GM12872 (cell line): Measurements from ENCODE around the gene WDR35.

ENCODE experiments used
- CTCF ChIP-seq: IDR thresholded peaks from 3 replicates; pipeline ENCODE4 v1.5.1; 2011; ENCODE audit warnings: low read depth, mild to moderate bottlenecking, low read length, moderate library complexity; ENCODE audit not compliant: insufficient read depth

The WDR35 gene

GRCh38 chr2:19885791-19886190 is 104.1 kb downstream of the WDR35 start:
- TF ChIP-seq CTCF = no peak

DNA sequence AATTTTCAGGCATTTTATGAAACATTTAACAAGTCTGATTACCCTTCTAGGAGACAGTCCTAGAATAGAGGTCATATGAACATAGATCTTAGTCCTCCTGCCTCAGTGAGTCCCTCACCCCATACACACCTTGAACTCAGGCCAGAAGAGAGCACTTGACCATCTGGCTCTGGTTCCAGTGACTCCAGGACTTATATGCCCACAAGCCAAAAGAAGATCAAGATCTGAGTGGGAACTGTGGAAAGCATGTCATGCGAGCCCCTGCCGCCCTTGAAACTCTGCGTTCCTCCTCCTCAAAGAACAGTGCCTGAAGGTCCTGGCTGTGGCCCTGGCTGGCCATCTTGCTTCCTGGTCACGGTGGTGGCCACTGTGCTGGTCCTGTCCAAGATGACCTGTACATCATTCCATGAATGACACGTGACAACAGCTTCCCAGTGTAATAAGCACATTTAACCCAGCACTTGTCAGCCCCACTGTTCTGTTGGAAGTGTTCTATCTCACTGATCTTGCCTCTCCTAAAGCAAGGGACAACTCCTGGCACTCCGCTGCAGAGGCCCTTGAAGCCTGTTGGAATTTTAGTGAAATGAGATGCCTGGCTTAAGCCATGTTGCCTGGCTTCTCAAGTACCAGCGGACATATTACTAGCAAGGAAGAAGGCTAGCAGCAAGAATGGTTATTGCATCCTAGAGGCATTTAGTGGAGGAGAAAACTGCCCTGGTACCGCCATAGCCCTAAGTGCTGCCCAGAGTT is 105.8 kb downstream of the WDR35 start:
- TF ChIP-seq CTCF = no peak

GRCh38 chr2:19883486-19883885 is 106.4 kb downstream of the WDR35 start:
- no peak for TF ChIP-seq CTCF

GRCh38 chr2:19882286-19882685 is 107.6 kb downstream of the WDR35 start:
- no peak for TF ChIP-seq CTCF

GRCh38 chr2:19881908-19882265 is 108.0 kb downstream of the WDR35 start:
- TF ChIP-seq CTCF = no peak

DNA sequence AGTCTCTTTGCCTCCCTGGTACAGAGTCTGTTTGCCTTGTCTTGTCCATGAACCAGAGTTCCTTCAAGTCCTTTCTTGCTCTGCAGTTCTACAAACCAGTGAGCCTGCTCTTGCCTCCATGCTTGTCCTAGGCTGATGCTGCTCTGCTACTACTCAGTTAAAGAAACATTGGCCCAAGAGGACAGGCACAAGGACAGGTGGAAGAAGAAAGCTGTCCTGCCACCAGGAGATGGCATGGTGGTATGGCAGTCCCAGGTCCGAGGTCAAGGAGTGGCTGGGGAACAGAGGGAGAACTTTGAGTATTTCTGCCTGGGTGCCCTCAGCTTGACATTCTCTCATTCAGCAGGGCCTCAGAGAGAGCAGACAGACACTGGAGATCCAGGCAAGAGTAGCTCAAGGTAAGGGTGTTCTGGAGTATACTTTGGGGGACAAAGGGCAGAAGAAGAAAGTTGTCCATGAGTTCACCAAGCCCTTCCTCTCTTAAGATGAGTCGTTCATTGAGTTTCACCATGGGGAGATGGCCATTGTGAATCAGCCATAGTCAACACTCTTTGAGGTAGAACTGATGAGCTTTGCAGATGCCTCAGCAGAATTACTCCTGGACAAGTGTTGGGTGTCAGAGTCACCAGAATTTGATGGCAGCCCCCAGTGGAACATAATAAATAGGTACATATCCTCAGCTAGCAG is 108.5 kb downstream of the WDR35 start:
- no peak for TF ChIP-seq CTCF

- no peak for TF ChIP-seq CTCF
These were observed 110.8 kb downstream of the WDR35 start for GRCh38 chr2:19879120-19879519.
